Parathyroid adenoma (tissue), 2 donors: ENCODE measurements around the gene ATF3.
A peak's percentile ranks its signal among the peaks of the same experiment; 100 is the strongest.
"Not testable (repeated sequence)": the region's sequence is repeated elsewhere in the genome, so short reads cannot be mapped to it uniquely, and the experiment has no call there.

ENCODE experiments used
- H2AFZ ChIP-seq: fragments of 300-600 bp; sonication (generic); one replicate; pipeline ENCODE4 v1.7.0; 2017; ENCODE audit warnings: antibody characterized with exemption, mild to moderate bottlenecking
- H3K27ac ChIP-seq: fragments of 300-600 bp; sonication (generic); one replicate; pipeline ENCODE4 v1.7.0; 2017
- H3K27me3 ChIP-seq: fragments of 300-600 bp; sonication (generic); one replicate; pipeline ENCODE4 v1.7.0; 2017; ENCODE audit warnings: low read length; ENCODE audit not compliant: control insufficient read depth, insufficient read depth
- H3K36me3 ChIP-seq: fragments of 300-600 bp; sonication (generic); one replicate; pipeline ENCODE4 v1.7.0; 2017; ENCODE audit warnings: low read length; ENCODE audit not compliant: control insufficient read depth, insufficient read depth
- H3K4me1 ChIP-seq: fragments of 300-600 bp; sonication (generic); one replicate; pipeline ENCODE4 v1.7.0; 2017; ENCODE audit warnings: control low read depth
- H3K4me2 ChIP-seq: fragments of 300-600 bp; sonication (generic); one replicate; pipeline ENCODE4 v1.7.0; 2017; ENCODE audit warnings: low read length
- H3K4me3 ChIP-seq: fragments of 300-600 bp; sonication (generic); one replicate; pipeline ENCODE4 v1.7.0; 2017; ENCODE audit warnings: low read depth, low read length
- H3K79me2 ChIP-seq: fragments of 300-600 bp; sonication (generic); one replicate; pipeline ENCODE4 v1.7.0; 2017; ENCODE audit warnings: control low read depth
- H3K9ac ChIP-seq: fragments of 300-600 bp; sonication (generic); one replicate; pipeline ENCODE4 v1.7.0; 2017; ENCODE audit warnings: mild to moderate bottlenecking
- H3K9me3 ChIP-seq: fragments of 300-600 bp; sonication (generic); one replicate; pipeline ENCODE4 v1.7.0; 2017; ENCODE audit warnings: low read length; ENCODE audit not compliant: control insufficient read depth
- TF ChIP-seq, protein P1 (sequence below): fragments of 300-600 bp; sonication (generic); IDR thresholded peaks from one replicate; pipeline ENCODE4 v1.7.0; 2017; ENCODE audit warnings: antibody characterized with exemption, mild to moderate bottlenecking
- donor health status: primary hyperparathyroidism.

Gene ATF3

GRCh38 chr1:212634252-212634651 lies 25.7 kb downstream of the ATF3 start:
- TF ChIP-seq, protein P1, sequence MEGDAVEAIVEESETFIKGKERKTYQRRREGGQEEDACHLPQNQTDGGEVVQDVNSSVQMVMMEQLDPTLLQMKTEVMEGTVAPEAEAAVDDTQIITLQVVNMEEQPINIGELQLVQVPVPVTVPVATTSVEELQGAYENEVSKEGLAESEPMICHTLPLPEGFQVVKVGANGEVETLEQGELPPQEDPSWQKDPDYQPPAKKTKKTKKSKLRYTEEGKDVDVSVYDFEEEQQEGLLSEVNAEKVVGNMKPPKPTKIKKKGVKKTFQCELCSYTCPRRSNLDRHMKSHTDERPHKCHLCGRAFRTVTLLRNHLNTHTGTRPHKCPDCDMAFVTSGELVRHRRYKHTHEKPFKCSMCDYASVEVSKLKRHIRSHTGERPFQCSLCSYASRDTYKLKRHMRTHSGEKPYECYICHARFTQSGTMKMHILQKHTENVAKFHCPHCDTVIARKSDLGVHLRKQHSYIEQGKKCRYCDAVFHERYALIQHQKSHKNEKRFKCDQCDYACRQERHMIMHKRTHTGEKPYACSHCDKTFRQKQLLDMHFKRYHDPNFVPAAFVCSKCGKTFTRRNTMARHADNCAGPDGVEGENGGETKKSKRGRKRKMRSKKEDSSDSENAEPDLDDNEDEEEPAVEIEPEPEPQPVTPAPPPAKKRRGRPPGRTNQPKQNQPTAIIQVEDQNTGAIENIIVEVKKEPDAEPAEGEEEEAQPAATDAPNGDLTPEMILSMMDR = no peak
- H3K27ac ChIP-seq = no peak overlapping the region

DNA sequence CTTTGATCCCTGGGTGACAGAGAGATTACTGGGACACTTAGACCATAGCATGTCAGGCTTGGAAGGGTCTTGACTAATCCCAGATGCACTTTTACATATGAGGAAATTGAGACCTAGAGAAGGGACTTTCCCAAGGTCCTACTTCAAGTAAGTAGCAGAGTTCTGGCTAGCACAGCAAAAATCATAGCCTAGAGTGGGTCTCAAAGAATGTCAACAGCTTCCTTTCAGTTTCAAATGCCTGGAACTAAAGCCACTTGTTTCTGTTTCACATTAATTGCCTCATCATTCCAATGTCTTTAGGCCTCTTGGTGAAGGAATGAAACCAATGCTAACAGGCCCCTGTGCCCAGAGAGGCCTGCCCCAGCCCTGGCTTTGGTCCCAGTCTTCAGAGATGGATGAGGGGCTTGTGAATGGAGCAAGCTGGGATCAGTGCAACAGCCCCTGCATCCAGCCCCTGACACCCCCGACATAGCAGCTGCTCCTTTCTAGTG lies 26.6 kb downstream of the ATF3 start:
- no peaks in the 10 kb centered on the region for H3K36me3 ChIP-seq
- no peak overlapping the region for H3K4me3 ChIP-seq
- no peak overlapping the region for H3K9ac ChIP-seq
- H3K27me3 ChIP-seq = no peaks in the 10 kb centered on the region
- H3K4me1 ChIP-seq = no peaks in the 10 kb centered on the region
- no peaks in the 10 kb centered on the region for H3K9me3 ChIP-seq
- H2AFZ ChIP-seq = no peak overlapping the region
- no peak overlapping the region for H3K4me2 ChIP-seq
- no peaks in the 10 kb centered on the region for H3K79me2 ChIP-seq
- H3K27ac ChIP-seq = peak overlapping the region; percentile 67
- TF ChIP-seq, protein P1 = no peak

More at GRCh38 chr1:212634252-212634651, 25.7 kb downstream of the ATF3 start:
- no peak overlapping the region for H3K4me2 ChIP-seq
- H3K4me1 ChIP-seq = no peaks in the 10 kb centered on the region
- no peaks in the 10 kb centered on the region for H3K9me3 ChIP-seq
- no peaks in the 10 kb centered on the region for H3K27me3 ChIP-seq
- H3K79me2 ChIP-seq = no peaks in the 10 kb centered on the region
- no peak overlapping the region for H3K9ac ChIP-seq
- H3K36me3 ChIP-seq = no peaks in the 10 kb centered on the region
- no peak overlapping the region for H3K4me3 ChIP-seq
- H2AFZ ChIP-seq = no peak overlapping the region

DNA sequence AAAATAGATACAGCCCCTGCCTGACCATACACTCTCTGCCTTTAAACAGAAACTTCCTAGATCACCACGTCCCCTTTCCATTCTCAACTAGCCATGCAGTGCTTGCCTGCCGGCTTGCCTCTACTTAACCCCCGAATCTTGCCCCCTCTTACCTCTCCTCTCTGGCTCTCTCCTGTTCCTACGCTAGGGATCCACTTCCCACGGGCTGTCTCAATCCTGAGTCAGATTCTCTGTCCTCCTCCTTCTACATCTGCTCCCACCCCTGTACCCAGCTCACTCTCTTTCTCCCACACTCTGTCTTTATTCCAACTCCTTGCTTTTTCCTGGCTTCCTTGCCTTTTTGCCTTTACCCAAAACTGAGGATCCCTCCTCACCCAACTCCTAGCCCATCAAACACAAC lies 29.3 kb downstream of the ATF3 start:
- no peaks in the 10 kb centered on the region for H3K36me3 ChIP-seq
- no peak overlapping the region for H2AFZ ChIP-seq
- no peaks in the 10 kb centered on the region for H3K9me3 ChIP-seq
- no peaks in the 10 kb centered on the region for H3K4me1 ChIP-seq
- TF ChIP-seq, protein P1 = no peak
- H3K4me2 ChIP-seq = no peak overlapping the region
- no peaks in the 10 kb centered on the region for H3K79me2 ChIP-seq
- H3K9ac ChIP-seq = no peak overlapping the region
- peak overlapping the region; percentile 23 for H3K4me3 ChIP-seq
- H3K27me3 ChIP-seq = no peaks in the 10 kb centered on the region
- H3K27ac ChIP-seq = peak overlapping the region; percentile 77

- H3K9me3 ChIP-seq = no peaks in the 10 kb centered on the region
- no peaks in the 10 kb centered on the region for H3K27me3 ChIP-seq
- no peak overlapping the region for H2AFZ ChIP-seq
- no peak overlapping the region for H3K9ac ChIP-seq
- no peaks in the 10 kb centered on the region for H3K36me3 ChIP-seq
- TF ChIP-seq, protein P1 = no peak
- H3K4me3 ChIP-seq = no peak overlapping the region
- peak overlapping the region; percentile 77 for H3K27ac ChIP-seq
- no peaks in the 10 kb centered on the region for H3K79me2 ChIP-seq
- no peaks in the 10 kb centered on the region for H3K4me1 ChIP-seq
- no peak overlapping the region for H3K4me2 ChIP-seq
Observed at GRCh38 chr1:212638492-212639151, 30.1 kb downstream of the ATF3 start.

GRCh38 chr1:212639524-212639923 lies 31.0 kb downstream of the ATF3 start:
- H3K4me3 ChIP-seq, H3K4me1 ChIP-seq, H3K27me3 ChIP-seq, H3K9me3 ChIP-seq, H3K36me3 ChIP-seq, H3K79me2 ChIP-seq, H3K4me2 ChIP-seq, H3K9ac ChIP-seq, H2AFZ ChIP-seq: not testable (repeated sequence)
- peak overlapping the region; percentile 77 for H3K27ac ChIP-seq
